Liver (tissue), 9 donors: ENCODE results near the gene GREB1. TPM values are rescaled to one million over a fixed set of nuclear protein-coding genes. Genes with fewer than 3 reads are reported as not detected.

ENCODE experiments used
- DNase-seq: peaks from one replicate; pipeline ENCODE4 v3.0.0-alpha.2; 2017; ENCODE audit warnings: low spot score
- H3K27ac ChIP-seq, 2 donors: one replicate each; pipeline ENCODE4 v1.7.0; 2013; ENCODE audit warnings: inconsistent platforms in 2 of 2, low read length in 2 of 2, control low read depth in 1 of 2, low read depth in 1 of 2, mild to moderate bottlenecking in 1 of 2
- H3K27me3 ChIP-seq, 4 donors: one replicate each; pipeline versions ENCODE4 v1.6.1 to v1.7.0; 2013; ENCODE audit warnings: low read length in 3 of 4, inconsistent platforms in 1 of 4, mild to moderate bottlenecking in 1 of 4, moderate library complexity in 1 of 4; ENCODE audit not compliant: control insufficient read depth in 4 of 4, insufficient read depth in 4 of 4
- H3K36me3 ChIP-seq, 4 donors: one replicate each; pipeline versions ENCODE4 v1.6.1 to v1.7.0; 2013; ENCODE audit warnings: low read length in 3 of 4, mild to moderate bottlenecking in 3 of 4, low read depth in 1 of 4, moderate library complexity in 1 of 4; ENCODE audit not compliant: control insufficient read depth in 4 of 4, insufficient read depth in 3 of 4
- H3K4me1 ChIP-seq, 4 donors: one replicate each; pipeline versions ENCODE4 v1.6.1 to v1.7.0; 2013; ENCODE audit warnings: low read length in 3 of 4, mild to moderate bottlenecking in 3 of 4, moderate library complexity in 1 of 4; ENCODE audit not compliant: control insufficient read depth in 4 of 4, insufficient read depth in 4 of 4
- H3K4me3 ChIP-seq, 3 donors: one replicate each; pipeline versions ENCODE4 v1.6.1 to v1.7.0; 2013; ENCODE audit warnings: low read length in 3 of 3, control low read depth in 1 of 3, low read depth in 1 of 3, mild to moderate bottlenecking in 1 of 3
- H3K9ac ChIP-seq, 2 donors: one replicate each; pipeline ENCODE4 v1.7.0; 2013; ENCODE audit warnings: low read length in 2 of 2, mild to moderate bottlenecking in 2 of 2, moderate library complexity in 2 of 2, control low read depth in 1 of 2, low read depth in 1 of 2
- H3K9me3 ChIP-seq, 4 donors: one replicate each; pipeline versions ENCODE4 v1.6.1 to v1.7.0; 2013; ENCODE audit warnings: low read length in 3 of 4; ENCODE audit not compliant: control insufficient read depth in 4 of 4
- EGR1 ChIP-seq, 2 donors: IDR thresholded peaks; 2 replicates each; pipeline ENCODE4 v1.6.1; 2016 to 2018; ENCODE audit warnings: antibody characterized with exemption in 2 of 2, low read depth in 2 of 2
- FOXA1 ChIP-seq: IDR thresholded peaks from 2 replicates; pipeline ENCODE4 v1.6.1; 2016; ENCODE audit warnings: antibody characterized with exemption
- FOXA2 ChIP-seq: IDR thresholded peaks from 2 replicates; pipeline ENCODE4 v1.6.1; 2016; ENCODE audit warnings: antibody characterized with exemption
- GABPA ChIP-seq, 2 donors: IDR thresholded peaks in 1 of 2; conservative IDR thresholded peaks in 1 of 2; 2 replicates each; pipeline ENCODE4 v1.6.1; 2016; ENCODE audit warnings: antibody characterized with exemption in 2 of 2, mild to moderate bottlenecking in 1 of 2, moderate library complexity in 1 of 2
- HNF4A ChIP-seq, 2 donors: conservative IDR thresholded peaks; 2 replicates each; pipeline ENCODE4 v1.6.1; 2016; ENCODE audit warnings: antibody characterized with exemption in 2 of 2, mild to moderate bottlenecking in 2 of 2
- HNF4G ChIP-seq: IDR thresholded peaks from 2 replicates; pipeline ENCODE4 v1.6.1; 2016; ENCODE audit warnings: antibody characterized with exemption
- JUND ChIP-seq, 2 donors: IDR thresholded peaks; 2 replicates each; pipeline ENCODE4 v1.6.1; 2016; ENCODE audit warnings: antibody characterized with exemption in 2 of 2
- NR2F2 ChIP-seq: IDR thresholded peaks from 2 replicates; pipeline ENCODE4 v1.6.1; 2016; ENCODE audit warnings: antibody characterized with exemption
- RAD21 ChIP-seq, 2 donors: IDR thresholded peaks; 2 replicates each; pipeline ENCODE4 v1.6.1; 2016; ENCODE audit warnings: antibody characterized with exemption in 2 of 2, mild to moderate bottlenecking in 2 of 2
- RXRA ChIP-seq, 2 donors: IDR thresholded peaks; 2 replicates each; pipeline ENCODE4 v1.6.1; 2017 to 2018; ENCODE audit warnings: antibody characterized with exemption in 2 of 2, mild to moderate bottlenecking in 1 of 2
- SP1 ChIP-seq: IDR thresholded peaks from 2 replicates; pipeline ENCODE4 v1.6.1; 2018; ENCODE audit warnings: antibody characterized with exemption, mild to moderate bottlenecking
- TAF1 ChIP-seq: conservative IDR thresholded peaks from 2 replicates; pipeline ENCODE4 v1.6.1; 2016; ENCODE audit warnings: antibody characterized with exemption, mild to moderate bottlenecking
- YY1 ChIP-seq: IDR thresholded peaks from 2 replicates; pipeline ENCODE4 v1.6.1; 2016; ENCODE audit warnings: antibody characterized with exemption, mild to moderate bottlenecking
- WGBS: extraction: QIAGEN DNeasy Blood & Tissue Kit; methylation state at CpG from one replicate; pipeline ENCODE4 v1.1.7; 2013; 5-methylcytosine and 5-hydroxymethylcytosine counted together
- polyA plus RNA-seq, 2 donors: library from polyadenylated mRNA; stranded (reverse) in 1 of 2; unstranded in 1 of 2; fragments of 200-250 nt in 1 of 2; fragments of >200 nt in 1 of 2; fragmentation: Nextera tagmentation in 1 of 2; extraction: Ambion mirVana in 1 of 2; gene quantifications; one replicate each; pipeline versions ENCODE4 v1.2.1 to v1.2.3, GENCODE V29; 2013 to 2015
- total RNA-seq, 2 donors: library from RNA; depleted of rRNA; stranded (reverse); fragments of >200 nt; gene quantifications; one replicate each; pipeline ENCODE4 v1.2.3, GENCODE V29; 2014
- TF ChIP-seq, protein P1 (sequence below): IDR thresholded peaks from 2 replicates; pipeline ENCODE4 v1.6.1; 2016; ENCODE audit warnings: antibody characterized with exemption
- TF ChIP-seq, protein P2 (sequence below): IDR thresholded peaks from 2 replicates; pipeline ENCODE4 v1.6.1; 2016; ENCODE audit warnings: antibody characterized with exemption
- TF ChIP-seq, protein P3 (sequence below): fragments of 150-350 bp; IDR thresholded peaks from 2 replicates; pipeline ENCODE4 v1.5.1; 2017; ENCODE audit warnings: improper control_type of control experiment, low read depth, low read length; ENCODE audit not compliant: missing input control
- TF ChIP-seq, protein P4 (sequence below): IDR thresholded peaks from 2 replicates; pipeline ENCODE4 v1.6.1; 2016; ENCODE audit warnings: antibody characterized with exemption
- donor health status: healthy.
- donor health status: healthy.
- donor health status: healthy.
- donor health status: healthy.
- donor health status: healthy.

Gene GREB1
- total and polyA plus RNA-seq, 4 donors: 1.0 to 6.3 (median 3.6) TPM

DNA sequence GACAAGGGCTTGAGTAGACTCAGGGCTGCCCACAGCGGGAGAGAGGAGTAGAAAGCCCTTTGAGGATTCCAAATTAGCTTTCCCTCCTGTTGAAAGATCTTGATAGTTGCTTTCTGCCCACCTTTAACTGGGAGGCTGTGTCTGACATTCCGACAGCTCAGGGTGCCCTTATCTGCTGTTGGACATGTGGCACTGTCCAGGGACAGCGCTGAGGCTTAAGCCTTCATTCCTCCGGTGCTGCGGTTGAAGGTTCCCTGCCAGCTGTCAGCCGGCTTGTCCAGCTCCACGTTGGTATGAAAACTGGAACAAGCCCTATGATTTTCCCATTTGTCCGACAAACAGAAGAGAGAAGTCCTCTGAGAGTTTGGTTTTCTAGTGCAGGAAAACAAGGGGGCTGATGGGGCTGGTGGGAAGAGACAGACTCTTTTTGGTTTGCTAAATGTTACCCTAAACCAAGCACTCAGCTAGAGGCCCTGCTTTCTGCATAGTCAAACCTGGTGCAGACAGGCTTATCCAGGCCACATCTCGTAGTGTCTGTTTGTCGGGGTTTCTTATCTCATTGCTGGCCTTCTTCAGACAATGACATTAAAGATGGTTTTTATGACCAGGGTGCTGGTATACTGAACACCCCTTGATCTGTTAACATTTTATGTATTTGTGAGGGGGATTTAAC, 24.5 kb downstream of the GREB1 start:
- H3K27ac ChIP-seq: no peak overlapping the region
- H3K9me3 ChIP-seq: no peaks in the 10 kb centered on the region
- no peaks in the 10 kb centered on the region for H3K4me1 ChIP-seq
- no peak for DNase-seq
- H3K4me3 ChIP-seq: no peak overlapping the region
- H3K27me3 ChIP-seq: no peaks in the 10 kb centered on the region
- H3K9ac ChIP-seq: no peak overlapping the region
- WGBS: 86% methylated on average over 10 of the region's 10 CpGs
- no peaks in the 10 kb centered on the region for H3K36me3 ChIP-seq
- TF ChIP-seq HNF4A (conservative IDR thresholded peaks at IDR 0.05) (no peak), EGR1 (IDR thresholded peaks at IDR 0.05; ENCODE audit: low read depth in 2 of 2) (no peak), YY1 (no peak), SP1 (no peak), FOXA1 (no peak), RXRA (IDR thresholded peaks at IDR 0.05) (no peak), TAF1 (no peak), NR2F2 (no peak), FOXA2 (no peak)
- TF ChIP-seq, protein P1, sequence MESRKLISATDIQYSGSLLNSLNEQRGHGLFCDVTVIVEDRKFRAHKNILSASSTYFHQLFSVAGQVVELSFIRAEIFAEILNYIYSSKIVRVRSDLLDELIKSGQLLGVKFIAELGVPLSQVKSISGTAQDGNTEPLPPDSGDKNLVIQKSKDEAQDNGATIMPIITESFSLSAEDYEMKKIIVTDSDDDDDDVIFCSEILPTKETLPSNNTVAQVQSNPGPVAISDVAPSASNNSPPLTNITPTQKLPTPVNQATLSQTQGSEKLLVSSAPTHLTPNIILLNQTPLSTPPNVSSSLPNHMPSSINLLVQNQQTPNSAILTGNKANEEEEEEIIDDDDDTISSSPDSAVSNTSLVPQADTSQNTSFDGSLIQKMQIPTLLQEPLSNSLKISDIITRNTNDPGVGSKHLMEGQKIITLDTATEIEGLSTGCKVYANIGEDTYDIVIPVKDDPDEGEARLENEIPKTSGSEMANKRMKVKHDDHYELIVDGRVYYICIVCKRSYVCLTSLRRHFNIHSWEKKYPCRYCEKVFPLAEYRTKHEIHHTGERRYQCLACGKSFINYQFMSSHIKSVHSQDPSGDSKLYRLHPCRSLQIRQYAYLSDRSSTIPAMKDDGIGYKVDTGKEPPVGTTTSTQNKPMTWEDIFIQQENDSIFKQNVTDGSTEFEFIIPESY: no peak
- TF ChIP-seq, protein P2, sequence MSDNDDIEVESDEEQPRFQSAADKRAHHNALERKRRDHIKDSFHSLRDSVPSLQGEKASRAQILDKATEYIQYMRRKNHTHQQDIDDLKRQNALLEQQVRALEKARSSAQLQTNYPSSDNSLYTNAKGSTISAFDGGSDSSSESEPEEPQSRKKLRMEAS: no peak
- TF ChIP-seq, protein P3, sequence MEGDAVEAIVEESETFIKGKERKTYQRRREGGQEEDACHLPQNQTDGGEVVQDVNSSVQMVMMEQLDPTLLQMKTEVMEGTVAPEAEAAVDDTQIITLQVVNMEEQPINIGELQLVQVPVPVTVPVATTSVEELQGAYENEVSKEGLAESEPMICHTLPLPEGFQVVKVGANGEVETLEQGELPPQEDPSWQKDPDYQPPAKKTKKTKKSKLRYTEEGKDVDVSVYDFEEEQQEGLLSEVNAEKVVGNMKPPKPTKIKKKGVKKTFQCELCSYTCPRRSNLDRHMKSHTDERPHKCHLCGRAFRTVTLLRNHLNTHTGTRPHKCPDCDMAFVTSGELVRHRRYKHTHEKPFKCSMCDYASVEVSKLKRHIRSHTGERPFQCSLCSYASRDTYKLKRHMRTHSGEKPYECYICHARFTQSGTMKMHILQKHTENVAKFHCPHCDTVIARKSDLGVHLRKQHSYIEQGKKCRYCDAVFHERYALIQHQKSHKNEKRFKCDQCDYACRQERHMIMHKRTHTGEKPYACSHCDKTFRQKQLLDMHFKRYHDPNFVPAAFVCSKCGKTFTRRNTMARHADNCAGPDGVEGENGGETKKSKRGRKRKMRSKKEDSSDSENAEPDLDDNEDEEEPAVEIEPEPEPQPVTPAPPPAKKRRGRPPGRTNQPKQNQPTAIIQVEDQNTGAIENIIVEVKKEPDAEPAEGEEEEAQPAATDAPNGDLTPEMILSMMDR: no peak

DNA sequence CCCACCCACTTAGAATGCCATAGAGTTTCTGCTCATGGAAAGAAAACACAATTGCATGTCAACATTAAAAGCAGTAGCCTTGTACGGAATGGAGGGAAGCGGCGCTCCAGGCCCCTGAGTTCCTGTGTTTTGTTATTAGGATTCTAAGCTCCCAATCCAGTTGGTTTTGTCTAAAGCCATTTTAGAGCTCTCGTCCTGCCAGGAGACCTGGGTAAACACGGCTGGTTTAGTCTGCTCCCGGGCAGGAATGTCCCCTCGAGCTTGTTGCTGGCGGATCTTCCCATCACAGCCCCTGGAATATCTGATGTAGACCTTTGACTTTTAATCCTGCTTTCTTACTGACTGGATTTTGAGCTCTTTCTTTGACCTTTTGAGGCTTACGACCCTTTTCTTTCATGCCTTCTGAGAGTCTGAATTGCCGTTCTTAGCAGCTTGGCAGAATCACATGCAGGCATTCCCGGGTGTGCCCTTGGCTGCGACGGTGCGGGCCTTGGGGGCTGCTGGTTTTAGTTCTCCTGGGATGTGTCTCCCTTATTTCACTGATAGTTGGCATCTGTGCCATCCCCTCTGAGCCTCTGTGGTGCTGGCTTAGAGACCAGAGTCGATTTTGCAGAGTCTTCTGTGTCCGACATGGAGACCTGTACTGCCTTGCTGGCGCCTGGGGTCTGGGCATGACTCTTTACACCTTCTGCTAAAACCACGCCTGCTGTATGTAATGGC, 25.4 kb downstream of the GREB1 start:
- no peaks in the 10 kb centered on the region for H3K9me3 ChIP-seq
- H3K4me3 ChIP-seq: no peak overlapping the region
- no peak overlapping the region for H3K9ac ChIP-seq
- H3K36me3 ChIP-seq: no peaks in the 10 kb centered on the region
- no peaks in the 10 kb centered on the region for H3K4me1 ChIP-seq
- 88% methylated on average over 18 of the region's 18 CpGs for WGBS
- no peak overlapping the region for H3K27ac ChIP-seq
- no peaks in the 10 kb centered on the region for H3K27me3 ChIP-seq
- no peak for DNase-seq
- TF ChIP-seq RXRA (IDR thresholded peaks at IDR 0.05): no peak
- TF ChIP-seq, protein P2: no peak
- TF ChIP-seq, protein P3: no peak
- no peak for TF ChIP-seq TAF1
- TF ChIP-seq, protein P1: no peak
- no peak for TF ChIP-seq FOXA2
- TF ChIP-seq GABPA (IDR thresholded peaks at IDR 0.05 in 1 of 2, conservative IDR thresholded peaks at IDR 0.05 in 1 of 2): no peak
- TF ChIP-seq, protein P4, sequence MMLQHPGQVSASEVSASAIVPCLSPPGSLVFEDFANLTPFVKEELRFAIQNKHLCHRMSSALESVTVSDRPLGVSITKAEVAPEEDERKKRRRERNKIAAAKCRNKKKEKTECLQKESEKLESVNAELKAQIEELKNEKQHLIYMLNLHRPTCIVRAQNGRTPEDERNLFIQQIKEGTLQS: no peak
- no peak for TF ChIP-seq FOXA1
- no peak for TF ChIP-seq EGR1 (IDR thresholded peaks at IDR 0.05; ENCODE audit: low read depth in 2 of 2)
- TF ChIP-seq HNF4G: no peak
- no peak for TF ChIP-seq YY1
- TF ChIP-seq HNF4A (conservative IDR thresholded peaks at IDR 0.05): no peak
- no peak for TF ChIP-seq RAD21 (IDR thresholded peaks at IDR 0.05)
- no peak for TF ChIP-seq JUND (IDR thresholded peaks at IDR 0.05)
- no peak for TF ChIP-seq SP1
- no peak for TF ChIP-seq NR2F2
